ENCODE measurements around the gene CRBN. TPM values are rescaled to one million over a fixed set of nuclear protein-coding genes. Genes with fewer than 3 reads are reported as not detected.

CRBN gene
- total and polyA plus RNA-seq, 9 of the 15 experiments (the other 6 are each of a cell fraction or from before 2014, with no cell fraction given): 40.8 to 331 (median 57.4) TPM

GRCh38 chr3:3105815-3106214, 73.7 kb downstream of the CRBN start (continued):
- TF ChIP-seq ZNF449 (CRISPR knock-in tag; IDR thresholded peaks at IDR 0.05) (no peak), POLR3A (IDR thresholded peaks at IDR 0.05; ENCODE audit: borderline replicate concordance, extremely low read depth, insufficient read depth, insufficient read length) (no peak)

- H3K79me2 ChIP-seq (ENCODE audit: control insufficient read depth, insufficient read depth, low read length): no peaks in the 10 kb centered on the region
- no peak overlapping the region for H3K9ac ChIP-seq (ENCODE audit: insufficient read depth in 1 of 2, low read depth in 2 of 2, low read length in 2 of 2)
- BruUV-seq (replicated peaks): no TSS peak
- intact Hi-C loops (cut with micrococcal nuclease) (no loop called here), in situ Hi-C loops (cut with MboI) (no loop called here)
- H4K20me1 ChIP-seq (replicated peaks; ENCODE audit: control insufficient read depth, insufficient read depth, low read length): no peaks in the 10 kb centered on the region
- peaks cover 8 to 12% of the 10 kb centered on the region in 2 experiments; a peak in 3 of 5 replicates for H3K27me3 ChIP-seq (ENCODE audit: control insufficient read depth in 2 of 2, insufficient read depth in 2 of 2, low read length in 2 of 2)
- DNase-seq (ENCODE audit: extremely low read depth in 1 of 4, low spot score in 3 of 4) (no peak), ATAC-seq (no peak), FAIRE-seq (no peak)
- ChIA-PET POLR2A (no interaction called here), CTCF (ENCODE audit: low intra/inter-chr PET ratio) (no interaction called here)
- no peaks in the 10 kb centered on the region for H3K36me3 ChIP-seq (ENCODE audit: control insufficient read depth, insufficient read depth, low read length)
- WGBS (ENCODE audit: insufficient coverage, low coverage, missing lambda C conversion rate): 2% methylated on average over 3 of the region's 3 CpGs
- H3K9me1 ChIP-seq (ENCODE audit: control insufficient read depth, insufficient read depth, low read length): no peaks in the 10 kb centered on the region
- H3K4me1 ChIP-seq (replicated peaks in 1 of 2; ENCODE audit: control insufficient read depth in 2 of 2, insufficient read depth in 2 of 2, low read length in 2 of 2): peaks cover 0 to under 1% of the 10 kb centered on the region in 2 experiments; a peak in 2 of 5 replicates
- H3K4me3 ChIP-seq: no peak overlapping the region
- no peaks in the 10 kb centered on the region for H3K9me3 ChIP-seq (replicated peaks; ENCODE audit: control insufficient read depth, insufficient read depth, low read depth, low read length)
- H2AFZ ChIP-seq (ENCODE audit: low read depth, low read length): no peak overlapping the region
- H3K4me2 ChIP-seq (ENCODE audit: insufficient read depth, low read length): no peak overlapping the region
- no peak overlapping the region for H3K27ac ChIP-seq (ENCODE audit: extremely low read depth, low read depth, low read length)
- TF ChIP-seq ZNF324 (CRISPR knock-in tag; IDR thresholded peaks at IDR 0.05) (no peak), SIX5 (IDR thresholded peaks at IDR 0.05; ENCODE audit: borderline replicate concordance in 1 of 2, insufficient read depth in 1 of 2, low read depth in 1 of 2, low read length in 2 of 2) (no peak), MAFG (tag; conservative IDR thresholded peaks at IDR 0.05) (peak; percentile 68; the same call in 1 of the 2 replicates), ZMIZ1 (IDR thresholded peaks at IDR 0.05; ENCODE audit: low read depth in 2 of 2, low read length in 2 of 2) (no peak), ATF2 (CRISPR knock-in tag; IDR thresholded peaks at IDR 0.05) (no peak), ZNF76 (CRISPR knock-in tag; IDR thresholded peaks at IDR 0.05; ENCODE audit: borderline replicate concordance) (no peak), ZNF639 (CRISPR knock-in tag; conservative IDR thresholded peaks at IDR 0.05 in 1 of 2, IDR thresholded peaks at IDR 0.05 in 1 of 2) (no peak), ZNF274 (IDR thresholded peaks at IDR 0.05; ENCODE audit: borderline replicate concordance, low read depth, low read length) (no peak), ASH1L (IDR thresholded peaks at IDR 0.05; ENCODE audit: borderline replicate concordance, low read depth, partially characterized antibody) (no peak), SREBF1 (IDR thresholded peaks at IDR 0.05; ENCODE audit: borderline replicate concordance, low read depth, low read length) (no peak)
These were observed 74.2 kb downstream of the CRBN start for GRCh38 chr3:3105246-3105645.

Data from K562 (cell line).